NOMO-1 treated with DMSO at 0.1 percent for 48 hours (cell line): Measurements from ENCODE around the gene HMGN5.
A peak's percentile ranks its signal among the peaks of the same experiment; 100 is the strongest.

Experiments used
- DNase-seq: peaks from one replicate; lab custom pipeline; 2025; ENCODE audit not compliant: unreplicated experiment; lab: John Stamatoyannopoulos, UW

Gene HMGN5

GRCh38 chrX:81120936-81121371 is 80.8 kb downstream of the HMGN5 start:
- peak; percentile 21 for DNase-seq

- DNase-seq = no peak
These were observed 81.3 kb downstream of the HMGN5 start for GRCh38 chrX:81120258-81120935.

GRCh38 chrX:81114757-81115156 is 87.0 kb downstream of the HMGN5 start:
- no peak for DNase-seq

- DNase-seq = no peak
These were observed 91.4 kb downstream of the HMGN5 start for GRCh38 chrX:81110286-81110685.

GRCh38 chrX:81082649-81083048 is 119.1 kb downstream of the HMGN5 start:
- no peak for DNase-seq
